Measurements from ENCODE around the gene NAALADL2. TPM values are rescaled to one million over a fixed set of nuclear protein-coding genes. Genes with fewer than 3 reads are reported as not detected.

Gene NAALADL2
- polyA plus RNA-seq, 1 donor from 2014 or later = 1.6 TPM

DNA sequence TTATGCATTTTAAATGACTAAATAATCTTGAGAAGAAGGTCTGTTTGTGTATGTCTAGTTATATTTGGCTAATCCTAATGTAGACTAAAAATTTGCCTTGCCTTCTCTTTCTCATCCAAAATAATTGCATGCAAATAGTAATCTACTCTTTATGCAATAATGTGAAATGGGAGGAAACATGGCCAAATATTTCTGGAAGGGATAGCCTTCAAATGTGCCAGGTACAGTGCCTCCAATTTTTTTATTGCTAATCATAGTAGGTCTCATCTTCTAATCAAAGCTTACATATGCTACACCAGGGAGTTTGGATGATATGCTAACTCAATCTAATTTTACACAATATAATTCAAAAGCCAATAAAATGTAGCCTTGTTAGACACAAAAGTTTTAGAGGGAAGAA is 911.3 kb downstream of the NAALADL2 start:
- Histone ChIP-seq H2AFZ (ENCODE audit: low read depth, low read length) (no peak overlapping the region), H3K9me2 (ENCODE audit: insufficient read depth, low read length) (no peaks in the 10 kb centered on the region), H3K9ac (ENCODE audit: low read length) (no peak overlapping the region), H3K36me3 (ENCODE audit: insufficient read depth, low read length) (no peaks in the 10 kb centered on the region), H3K4me3 (ENCODE audit: low read length) (no peak overlapping the region), H4K20me1 (ENCODE audit: insufficient read depth) (no peaks in the 10 kb centered on the region), H3K4me2 (ENCODE audit: low read length) (no peak overlapping the region), H3K9me3 (ENCODE audit: low read length) (no peaks in the 10 kb centered on the region), H3K27me3 (ENCODE audit: insufficient read depth, low read depth, low read length) (no peaks in the 10 kb centered on the region), H3K79me2 (replicated peaks; ENCODE audit: insufficient read depth, low read length) (no peaks in the 10 kb centered on the region), H3K27ac (ENCODE audit: low read length) (no peak overlapping the region), H3F3A (ENCODE audit: insufficient read depth, low read length, poor library complexity, severe bottlenecking) (no peaks in the 10 kb centered on the region)
- TF ChIP-seq EZH2 (IDR thresholded peaks at IDR 0.05; ENCODE audit: borderline replicate concordance, insufficient read depth, low read length, poor library complexity, severe bottlenecking) (no peak), SMC3 (conservative IDR thresholded peaks at IDR 0.05; ENCODE audit: poor library complexity) (no peak), CTCF (IDR thresholded peaks at IDR 0.05; ENCODE audit: poor library complexity, severe bottlenecking) (no peak), REST (IDR thresholded peaks at IDR 0.05; ENCODE audit: borderline replicate concordance) (no peak), MXI1 (conservative IDR thresholded peaks at IDR 0.05; ENCODE audit: poor library complexity, severe bottlenecking) (no peak), RAD21 (conservative IDR thresholded peaks at IDR 0.05) (no peak), TAF1 (IDR thresholded peaks at IDR 0.05; ENCODE audit: low read depth) (no peak), POLR2AphosphoS5 (IDR thresholded peaks at IDR 0.05) (no peak), EP300 (conservative IDR thresholded peaks at IDR 0.05; ENCODE audit: poor library complexity, severe bottlenecking) (no peak)

- Histone ChIP-seq H3K27ac (ENCODE audit: low read length) (no peak overlapping the region), H4K20me1 (ENCODE audit: insufficient read depth) (no peaks in the 10 kb centered on the region), H3K4me3 (ENCODE audit: low read length) (no peak overlapping the region), H3K36me3 (ENCODE audit: insufficient read depth, low read length) (no peaks in the 10 kb centered on the region), H3K9ac (ENCODE audit: low read length) (no peak overlapping the region), H3K9me3 (ENCODE audit: low read length) (no peaks in the 10 kb centered on the region), H3K9me2 (ENCODE audit: insufficient read depth, low read length) (no peaks in the 10 kb centered on the region), H2AFZ (ENCODE audit: low read depth, low read length) (no peak overlapping the region), H3K79me2 (replicated peaks; ENCODE audit: insufficient read depth, low read length) (no peaks in the 10 kb centered on the region), H3K4me2 (ENCODE audit: low read length) (no peak overlapping the region), H3K27me3 (ENCODE audit: insufficient read depth, low read depth, low read length) (no peaks in the 10 kb centered on the region), H3F3A (ENCODE audit: insufficient read depth, low read length, poor library complexity, severe bottlenecking) (no peaks in the 10 kb centered on the region)
- no peak for TF ChIP-seq SMC3 (conservative IDR thresholded peaks at IDR 0.05; ENCODE audit: poor library complexity)
- TF ChIP-seq POLR2AphosphoS5 (IDR thresholded peaks at IDR 0.05) = no peak
- no peak for TF ChIP-seq MXI1 (conservative IDR thresholded peaks at IDR 0.05; ENCODE audit: poor library complexity, severe bottlenecking)
- no peak for TF ChIP-seq CTCF (IDR thresholded peaks at IDR 0.05; ENCODE audit: poor library complexity, severe bottlenecking)
- no peak for TF ChIP-seq EZH2 (IDR thresholded peaks at IDR 0.05; ENCODE audit: borderline replicate concordance, insufficient read depth, low read length, poor library complexity, severe bottlenecking)
- TF ChIP-seq TAF1 (IDR thresholded peaks at IDR 0.05; ENCODE audit: low read depth) = no peak
- TF ChIP-seq EP300 (conservative IDR thresholded peaks at IDR 0.05; ENCODE audit: poor library complexity, severe bottlenecking) = no peak
- TF ChIP-seq RAD21 (conservative IDR thresholded peaks at IDR 0.05) = no peak
- TF ChIP-seq REST (IDR thresholded peaks at IDR 0.05; ENCODE audit: borderline replicate concordance) = no peak
These were observed 918.4 kb downstream of the NAALADL2 start for GRCh38 chr3:175777495-175777894.
